Upper lobe of left lung (tissue), 6 donors: Measurements from ENCODE around the gene NFKB1. TPM values are rescaled to one million over a fixed set of nuclear protein-coding genes. Genes with fewer than 3 reads are reported as not detected.
A peak's percentile ranks its signal among the peaks of the same experiment; 100 is the strongest.

ENCODE experiments used
- ATAC-seq, 2 donors: fragments of 200-7000 bp; cut with Tn5 transposase; one replicate each; pipeline ENCODE4 v1.9.1; 2022; ENCODE audit warnings: mild to moderate bottlenecking in 2 of 2, moderate library complexity in 2 of 2; ENCODE audit not compliant: low FRiP score in 2 of 2
- DNase-seq, 2 donors: peaks; one replicate each; pipeline ENCODE4 v3.0.0-alpha.2; 2019 to 2020
- H3K27ac ChIP-seq, 4 donors: fragments of 200-600 bp; sonication (generic); one replicate each; pipeline ENCODE4 v1.5.1; 2016 to 2019
- H3K27me3 ChIP-seq, 4 donors: fragments of 200-600 bp; sonication (generic); one replicate each; pipeline ENCODE4 v1.5.1; 2017 to 2019
- H3K36me3 ChIP-seq, 4 donors: fragments of 200-600 bp; sonication (generic); one replicate each; pipeline ENCODE4 v1.5.1; 2016 to 2019
- H3K4me1 ChIP-seq, 4 donors: fragments of 200-600 bp; sonication (generic); one replicate each; pipeline ENCODE4 v1.5.1; 2018 to 2019
- H3K4me3 ChIP-seq, 4 donors: fragments of 200-600 bp; sonication (generic); one replicate each; pipeline ENCODE4 v1.5.1; 2017 to 2019; ENCODE audit warnings: mild to moderate bottlenecking in 2 of 4, moderate library complexity in 1 of 4
- H3K9me3 ChIP-seq, 4 donors: fragments of 200-600 bp; sonication (generic); one replicate each; pipeline ENCODE4 v1.5.1; 2018 to 2019
- EP300 ChIP-seq, 4 donors: sonication (generic); formaldehyde crosslinking; IDR thresholded peaks; one replicate each; pipeline ENCODE4 v1.5.1; 2017; ENCODE audit warnings: antibody characterized with exemption in 4 of 4, control low read depth in 2 of 4
- POLR2A ChIP-seq, 4 donors: fragments of 450-650 bp; IDR thresholded peaks; one replicate each; pipeline ENCODE4 v1.5.1; 2016 to 2017; ENCODE audit warnings: antibody characterized with exemption in 4 of 4, mild to moderate bottlenecking in 2 of 4
- POLR2AphosphoS5 ChIP-seq, 2 donors: sonication (generic); formaldehyde crosslinking; IDR thresholded peaks; one replicate each; pipeline ENCODE4 v1.5.1; 2017; ENCODE audit warnings: antibody characterized with exemption in 2 of 2
- WGBS, 2 donors: methylation state at CpG; one replicate each; pipeline ENCODE4 v1.1.5; 2017 to 2018; 5-methylcytosine and 5-hydroxymethylcytosine counted together
- total RNA-seq, 6 donors: library from RNA; depleted of rRNA in 4 of 6; stranded (reverse); fragments of >200 nt in 4 of 6; gene quantifications; one replicate each; pipeline versions ENCODE4 v1.1.0 to v1.2.1, GENCODE V29; 2016 to 2021
- TF ChIP-seq, protein P1 (sequence below), 6 experiments: fragments of 450-650 bp in 4 of 6; fragments of 200-600 bp in 2 of 6; sonication (generic) in 2 of 6; IDR thresholded peaks; one replicate each; pipeline ENCODE4 v1.5.1; 2016 to 2019; ENCODE audit warnings: antibody characterized with exemption in 6 of 6
- donor health status: DM: no; HTN: no; CAD: no; lungs with moderate emphysema.
- donor health status: DM: no; HTN: yes; CAD: no; lungs with severe emphysema.

The NFKB1 gene
- total RNA-seq, 6 donors from 2014 or later = 15.8 to 69.1 (median 39.1) TPM

DNA sequence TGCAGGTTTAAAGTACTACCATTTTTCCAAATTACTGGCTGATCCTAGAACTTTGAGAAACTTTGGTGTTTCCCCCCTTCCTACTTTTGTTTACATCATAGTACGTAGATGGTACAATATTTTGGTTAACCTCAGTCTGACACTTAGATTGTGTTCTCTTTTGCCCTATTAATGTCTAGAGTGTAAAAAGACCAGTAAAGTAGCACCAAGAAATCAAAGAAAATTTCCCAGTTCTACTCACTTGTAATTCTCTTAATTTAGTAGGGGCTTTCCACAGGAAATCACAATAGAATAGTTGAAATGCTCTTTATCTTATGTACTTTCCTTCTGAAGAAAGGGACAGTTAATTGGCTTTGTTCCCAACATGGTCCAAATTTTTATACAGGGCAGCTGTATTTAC is 51.6 kb downstream of the NFKB1 start:
- H3K4me1 ChIP-seq = peaks cover 8 to 20% (median 16%) of the 10 kb centered on the region in 4 donors
- H3K27me3 ChIP-seq = no peaks in the 10 kb centered on the region
- no peak overlapping the region for H3K4me3 ChIP-seq
- no peak overlapping the region for H3K27ac ChIP-seq
- TF ChIP-seq POLR2AphosphoS5 (IDR thresholded peaks at IDR 0.05) (no peak), POLR2A (IDR thresholded peaks at IDR 0.05) (no peak), EP300 (IDR thresholded peaks at IDR 0.05) (no peak)
- WGBS, 2 donors = 17 to 24% methylated on average over 1 of the region's 1 CpG
- ATAC-seq (no peak), DNase-seq (no peak)
- H3K9me3 ChIP-seq = no peaks in the 10 kb centered on the region
- no peaks in the 10 kb centered on the region for H3K36me3 ChIP-seq

DNA sequence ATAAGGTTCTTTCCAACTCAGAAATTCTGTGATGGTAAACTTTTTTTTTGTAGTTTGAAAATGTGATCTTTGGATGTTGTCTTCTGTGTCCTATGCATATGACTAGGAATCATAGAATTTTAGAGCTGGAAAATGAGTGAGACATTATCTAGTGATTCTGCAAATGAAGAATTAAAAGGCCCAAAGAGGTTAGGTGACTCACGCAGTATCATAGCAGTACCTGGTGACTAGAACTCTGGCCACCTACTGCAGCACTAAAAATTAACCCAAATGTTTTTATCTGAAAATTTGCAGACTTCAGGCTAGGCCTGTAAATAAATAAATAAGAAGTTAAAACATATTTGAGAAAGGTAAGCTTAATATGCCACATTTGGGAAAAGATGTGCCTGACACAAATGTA is 52.8 kb downstream of the NFKB1 start:
- WGBS, 2 donors = 95 to 97% methylated on average over 1 of the region's 1 CpG
- Histone ChIP-seq H3K27me3 (no peaks in the 10 kb centered on the region), H3K36me3 (no peaks in the 10 kb centered on the region), H3K4me1 (peaks cover 8 to 20% (median 16%) of the 10 kb centered on the region in 4 donors), H3K9me3 (no peaks in the 10 kb centered on the region), H3K4me3 (no peak overlapping the region), H3K27ac (no peak overlapping the region)
- TF ChIP-seq POLR2A (IDR thresholded peaks at IDR 0.05) (no peak), EP300 (IDR thresholded peaks at IDR 0.05) (no peak), POLR2AphosphoS5 (IDR thresholded peaks at IDR 0.05) (no peak)
- TF ChIP-seq, protein P1, sequence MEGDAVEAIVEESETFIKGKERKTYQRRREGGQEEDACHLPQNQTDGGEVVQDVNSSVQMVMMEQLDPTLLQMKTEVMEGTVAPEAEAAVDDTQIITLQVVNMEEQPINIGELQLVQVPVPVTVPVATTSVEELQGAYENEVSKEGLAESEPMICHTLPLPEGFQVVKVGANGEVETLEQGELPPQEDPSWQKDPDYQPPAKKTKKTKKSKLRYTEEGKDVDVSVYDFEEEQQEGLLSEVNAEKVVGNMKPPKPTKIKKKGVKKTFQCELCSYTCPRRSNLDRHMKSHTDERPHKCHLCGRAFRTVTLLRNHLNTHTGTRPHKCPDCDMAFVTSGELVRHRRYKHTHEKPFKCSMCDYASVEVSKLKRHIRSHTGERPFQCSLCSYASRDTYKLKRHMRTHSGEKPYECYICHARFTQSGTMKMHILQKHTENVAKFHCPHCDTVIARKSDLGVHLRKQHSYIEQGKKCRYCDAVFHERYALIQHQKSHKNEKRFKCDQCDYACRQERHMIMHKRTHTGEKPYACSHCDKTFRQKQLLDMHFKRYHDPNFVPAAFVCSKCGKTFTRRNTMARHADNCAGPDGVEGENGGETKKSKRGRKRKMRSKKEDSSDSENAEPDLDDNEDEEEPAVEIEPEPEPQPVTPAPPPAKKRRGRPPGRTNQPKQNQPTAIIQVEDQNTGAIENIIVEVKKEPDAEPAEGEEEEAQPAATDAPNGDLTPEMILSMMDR (IDR thresholded peaks at IDR 0.05) = no peak
- DNase-seq = no peak
- ATAC-seq = no peak

DNA sequence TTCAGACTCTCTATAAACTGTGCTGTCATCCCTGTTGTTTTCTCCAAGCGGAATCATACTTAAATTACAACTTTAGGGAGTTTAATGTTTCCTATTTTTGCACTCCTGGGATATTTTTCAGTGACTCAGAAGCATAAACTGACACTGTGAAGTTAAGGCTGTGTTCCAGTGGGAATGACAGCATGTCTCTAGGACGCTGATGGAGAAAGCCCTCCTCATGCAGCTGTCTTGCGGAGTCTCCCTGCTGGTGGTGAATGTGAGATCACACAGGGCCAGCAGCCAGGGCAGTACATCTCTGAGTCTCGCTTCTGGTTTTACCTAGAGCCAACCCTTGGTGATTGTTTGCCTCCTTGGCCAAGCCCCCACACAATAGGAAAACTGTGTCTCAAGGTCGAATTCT is 53.3 kb downstream of the NFKB1 start:
- no peaks in the 10 kb centered on the region for H3K27me3 ChIP-seq
- H3K9me3 ChIP-seq = no peaks in the 10 kb centered on the region
- no peak overlapping the region for H3K27ac ChIP-seq
- H3K4me3 ChIP-seq = no peak overlapping the region
- 82 to 88% methylated on average over 5 of the region's 5 CpGs for WGBS, 2 donors
- peak in 1 of 2 donors; percentile 95 for ATAC-seq
- peaks cover 8 to 20% (median 16%) of the 10 kb centered on the region in 4 donors for H3K4me1 ChIP-seq
- TF ChIP-seq, protein P1 (IDR thresholded peaks at IDR 0.05) = no peak
- TF ChIP-seq POLR2AphosphoS5 (IDR thresholded peaks at IDR 0.05) = no peak
- no peak for TF ChIP-seq EP300 (IDR thresholded peaks at IDR 0.05)
- TF ChIP-seq POLR2A (IDR thresholded peaks at IDR 0.05) = no peak
- DNase-seq = no peak
- H3K36me3 ChIP-seq = no peaks in the 10 kb centered on the region

DNA sequence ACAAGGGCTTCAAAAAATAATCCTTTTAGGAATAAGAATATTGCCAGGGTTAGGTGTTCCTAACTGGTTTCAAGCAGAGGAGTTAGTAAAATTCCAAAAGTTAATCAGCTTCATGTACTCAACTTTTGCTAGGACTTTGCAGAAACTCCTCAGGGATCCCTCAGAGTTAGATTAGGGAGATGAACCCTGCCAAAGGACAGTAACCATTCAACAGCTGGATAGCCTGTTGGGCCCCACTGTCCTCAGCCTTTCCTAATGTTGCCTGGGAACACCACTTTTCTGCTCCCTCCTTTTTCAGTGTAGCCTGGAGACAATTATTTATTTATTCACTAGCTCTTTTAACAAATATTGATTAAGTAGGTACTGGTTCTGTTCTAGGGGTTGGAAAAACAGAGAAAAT is 53.8 kb downstream of the NFKB1 start:
- no peaks in the 10 kb centered on the region for H3K36me3 ChIP-seq
- peaks cover 10 to 20% (median 16%) of the 10 kb centered on the region in 4 donors for H3K4me1 ChIP-seq
- H3K4me3 ChIP-seq = no peak overlapping the region
- no peak for DNase-seq
- H3K27ac ChIP-seq = no peak overlapping the region
- no peaks in the 10 kb centered on the region for H3K27me3 ChIP-seq
- peak in 1 of 2 donors; percentile 37 for ATAC-seq
- H3K9me3 ChIP-seq = no peaks in the 10 kb centered on the region
- TF ChIP-seq, protein P1 (IDR thresholded peaks at IDR 0.05) = no peak
- TF ChIP-seq POLR2AphosphoS5 (IDR thresholded peaks at IDR 0.05) (no peak), EP300 (IDR thresholded peaks at IDR 0.05) (no peak), POLR2A (IDR thresholded peaks at IDR 0.05) (no peak)

DNA sequence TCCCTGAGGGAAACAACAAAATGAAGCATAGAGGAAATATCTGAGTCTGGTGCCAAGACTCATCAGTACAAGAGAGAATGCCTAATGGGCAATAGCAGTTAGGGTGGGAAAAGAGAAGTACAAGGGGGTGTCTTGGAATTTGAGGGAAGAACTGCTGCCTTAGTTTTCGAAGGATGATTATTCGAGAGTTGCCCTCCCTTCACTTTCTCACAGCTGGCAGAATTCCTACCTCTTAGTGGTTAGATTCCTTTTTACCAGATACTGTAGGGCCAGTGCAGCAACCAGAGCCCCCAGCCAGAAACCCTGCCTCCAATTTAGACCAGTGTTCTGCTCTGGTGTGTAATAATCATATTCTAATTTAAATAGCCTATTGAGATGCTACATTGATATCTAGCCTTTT is 56.5 kb downstream of the NFKB1 start:
- H3K27ac ChIP-seq = no peak overlapping the region
- no peak for ATAC-seq
- 93 to 100% methylated on average over 2 of the region's 2 CpGs for WGBS, 2 donors
- no peak overlapping the region for H3K4me3 ChIP-seq
- H3K36me3 ChIP-seq = no peaks in the 10 kb centered on the region
- H3K27me3 ChIP-seq = no peaks in the 10 kb centered on the region
- DNase-seq = no peak
- H3K4me1 ChIP-seq = peaks cover 11 to 16% (median 14%) of the 10 kb centered on the region in 4 donors
- TF ChIP-seq POLR2A (IDR thresholded peaks at IDR 0.05) (no peak), POLR2AphosphoS5 (IDR thresholded peaks at IDR 0.05) (no peak), EP300 (IDR thresholded peaks at IDR 0.05) (no peak)
- TF ChIP-seq, protein P1 (IDR thresholded peaks at IDR 0.05) = no peak
- no peaks in the 10 kb centered on the region for H3K9me3 ChIP-seq
